Measurements from ENCODE around the gene TENT4A.
A peak's percentile ranks its signal among the peaks of the same experiment; 100 is the strongest.

TENT4A gene

GRCh38 chr5:6700685-6701355, 12.4 kb upstream of the TENT4A start:
- no peak for DNase-seq

- no peak for DNase-seq
Observed at GRCh38 chr5:6701491-6701890, 11.7 kb upstream of the TENT4A start.

GRCh38 chr5:6702633-6703032, 10.6 kb upstream of the TENT4A start:
- DNase-seq = no peak

- no peak for DNase-seq
Observed at GRCh38 chr5:6703806-6704205, 9.4 kb upstream of the TENT4A start.

- DNase-seq = no peak
Observed at GRCh38 chr5:6704361-6704851, 8.8 kb upstream of the TENT4A start.

GRCh38 chr5:6705088-6705487, 8.1 kb upstream of the TENT4A start:
- DNase-seq = no peak

GRCh38 chr5:6705959-6706358, 7.3 kb upstream of the TENT4A start:
- DNase-seq = no peak

GRCh38 chr5:6707852-6708251, 5.4 kb upstream of the TENT4A start:
- DNase-seq = no peak

- no peak for DNase-seq
Observed at GRCh38 chr5:6708814-6709213, 4.4 kb upstream of the TENT4A start.

GRCh38 chr5:6710070-6710469, 3.2 kb upstream of the TENT4A start:
- no peak for DNase-seq

GRCh38 chr5:6710551-6711318, 2.5 kb upstream of the TENT4A start:
- DNase-seq = no peak

- DNase-seq = no peak
Observed at GRCh38 chr5:6711409-6712141, 1.7 kb upstream of the TENT4A start.

- DNase-seq = peak; percentile 29
Observed at GRCh38 chr5:6712142-6712576, 1.1 kb upstream of the TENT4A start.

GRCh38 chr5:6712577-6713273, 507 bp upstream of the TENT4A start:
- no peak for DNase-seq

- DNase-seq = peak; percentile 16
Observed at GRCh38 chr5:6714226-6715041, 1.2 kb downstream of the TENT4A start.

GRCh38 chr5:6715271-6715670, 2.0 kb downstream of the TENT4A start:
- no peak for DNase-seq

GRCh38 chr5:6715758-6716628, 2.8 kb downstream of the TENT4A start:
- no peak for DNase-seq

- no peak for DNase-seq
Observed at GRCh38 chr5:6716629-6717149, 3.5 kb downstream of the TENT4A start.

GRCh38 chr5:6717247-6717646, 4.0 kb downstream of the TENT4A start:
- DNase-seq = no peak

- DNase-seq = no peak
Observed at GRCh38 chr5:6717687-6718086, 4.5 kb downstream of the TENT4A start.

All from T-helper 9 cell (primary cell).